GM19193 (cell line): ENCODE results near the gene FBLN1.

Experiments used
- POLR2A ChIP-seq: IDR thresholded peaks from 4 replicates; pipeline ENCODE4 v1.6.1; 2011; ENCODE audit not compliant: insufficient read depth, insufficient read length; ENCODE audit errors: extremely low read depth

The FBLN1 gene

GRCh38 chr22:45547016-45547345 is 44.3 kb downstream of the FBLN1 start:
- TF ChIP-seq POLR2A: no peak

GRCh38 chr22:45547731-45548130 is 45.0 kb downstream of the FBLN1 start:
- no peak for TF ChIP-seq POLR2A

- TF ChIP-seq POLR2A: no peak
Measured at GRCh38 chr22:45548247-45548840, 45.7 kb downstream of the FBLN1 start.

GRCh38 chr22:45548991-45549761 is 46.5 kb downstream of the FBLN1 start:
- TF ChIP-seq POLR2A: no peak

- TF ChIP-seq POLR2A: no peak
Measured at GRCh38 chr22:45549762-45550378, 47.2 kb downstream of the FBLN1 start.

GRCh38 chr22:45550416-45550815 is 47.7 kb downstream of the FBLN1 start:
- TF ChIP-seq POLR2A: no peak

GRCh38 chr22:45550891-45551290 is 48.2 kb downstream of the FBLN1 start:
- TF ChIP-seq POLR2A: no peak

- TF ChIP-seq POLR2A: no peak
Measured at GRCh38 chr22:45551310-45552016, 48.8 kb downstream of the FBLN1 start.

- no peak for TF ChIP-seq POLR2A
Measured at GRCh38 chr22:45552017-45552411, 49.3 kb downstream of the FBLN1 start.

GRCh38 chr22:45552580-45553350 is 50.1 kb downstream of the FBLN1 start:
- TF ChIP-seq POLR2A: no peak

GRCh38 chr22:45553351-45554039 is 50.8 kb downstream of the FBLN1 start:
- TF ChIP-seq POLR2A: no peak

- no peak for TF ChIP-seq POLR2A
Measured at GRCh38 chr22:45554040-45554406, 51.3 kb downstream of the FBLN1 start.

- no peak for TF ChIP-seq POLR2A
Measured at GRCh38 chr22:45554861-45555260, 52.2 kb downstream of the FBLN1 start.

GRCh38 chr22:45562102-45562501 is 59.4 kb downstream of the FBLN1 start:
- TF ChIP-seq POLR2A: no peak
